B cell (primary cell): ENCODE results near the gene COL9A3. TPM values are rescaled to one million over a fixed set of nuclear protein-coding genes. Genes with fewer than 3 reads are reported as not detected.
A peak's percentile ranks its signal among the peaks of the same experiment; 100 is the strongest.

Experiments
- ATAC-seq: fragments of 200-7000 bp; cut with Tn5 transposase; one replicate; pipeline ENCODE4 v1.10.0; 2021; ENCODE audit warnings: low read depth, mild to moderate bottlenecking, moderate number of reproducible peaks, moderate library complexity
- CTCF ChIA-PET: fragments of 350-600 bp; sonication (Branson Sonifier 250); formaldehyde crosslinking; loops from one replicate; lab custom pipeline; 2021; ENCODE audit warnings: antibody characterized with exemption, inconsistent platforms; lab: Charles Lee
- POLR2A ChIA-PET: fragments of 350-600 bp; sonication (Branson Sonifier 250); formaldehyde crosslinking; loops from one replicate; lab custom pipeline; 2021; ENCODE audit warnings: antibody characterized with exemption; lab: Charles Lee
- DNase-seq: peaks from one replicate; pipeline ENCODE4 v3.0.0; 2013
- H2AFZ ChIP-seq: 2 replicates; pipeline ENCODE4 v1.6.1; 2012; ENCODE audit warnings: mild to moderate bottlenecking, low read depth, low read length; ENCODE audit not compliant: insufficient read depth, poor library complexity, severe bottlenecking
- H3K27ac ChIP-seq, 2 donors: 1 replicate in 1 of 2; 2 replicates in 1 of 2; pipeline ENCODE4 v1.5.1; 2012 to 2013; ENCODE audit warnings: low read length in 2 of 2, mild to moderate bottlenecking in 2 of 2, moderate library complexity in 1 of 2
- H3K27me3 ChIP-seq, 4 experiments: fragments of 200-600 bp in 1 of 4; sonication (generic) in 1 of 4; replicated peaks in 1 of 4; 1 replicate in 2 of 4; 2 replicates in 2 of 4; pipeline versions ENCODE4 v1.6.1 to v1.7.0; 2013 to 2016; ENCODE audit warnings: low read length in 3 of 4, mild to moderate bottlenecking in 2 of 4, mixed read lengths in 1 of 4, moderate library complexity in 1 of 4; ENCODE audit not compliant: insufficient read depth in 4 of 4, control insufficient read depth in 3 of 4; ENCODE audit errors: control extremely low read depth in 1 of 4
- H3K36me3 ChIP-seq, 2 experiments: replicated peaks in 1 of 2; 1 replicate in 1 of 2; 2 replicates in 1 of 2; pipeline versions ENCODE4 v1.6.1 to v1.7.1; 2013; ENCODE audit warnings: low read length in 1 of 2; ENCODE audit not compliant: insufficient read depth in 2 of 2, control insufficient read depth in 1 of 2; ENCODE audit errors: control extremely low read depth in 1 of 2, extremely low read depth in 1 of 2
- H3K4me1 ChIP-seq, 2 donors: fragments of 200-600 bp in 1 of 2; sonication (generic) in 1 of 2; 1 replicate in 1 of 2; 2 replicates in 1 of 2; pipeline versions ENCODE4 v1.5.1 to v1.6.1; 2013 to 2017; ENCODE audit warnings: low read length in 2 of 2; ENCODE audit not compliant: control insufficient read depth in 2 of 2, insufficient read depth in 2 of 2
- H3K4me2 ChIP-seq: replicated peaks from 2 replicates; pipeline ENCODE3; 2012; ENCODE audit warnings: mild to moderate bottlenecking, low read depth, low read length; ENCODE audit not compliant: poor library complexity, severe bottlenecking
- H3K4me3 ChIP-seq, 5 experiments: fragments of 200-600 bp in 1 of 5; sonication (generic) in 1 of 5; 1 replicate in 3 of 5; 2 replicates in 2 of 5; pipeline versions ENCODE4 v1.5.1 to v1.7.0; 2011 to 2016; ENCODE audit warnings: low read length in 4 of 5, mild to moderate bottlenecking in 4 of 5, low read depth in 2 of 5, control low read depth in 1 of 5, moderate library complexity in 1 of 5; ENCODE audit not compliant: insufficient read depth in 1 of 5; ENCODE audit errors: control extremely low read depth in 1 of 5, extremely low read depth in 1 of 5
- H3K79me2 ChIP-seq: fragments of 200-600 bp; sonication (generic); one replicate; pipeline ENCODE4 v1.6.0; 2016; ENCODE audit warnings: low read length; ENCODE audit not compliant: control insufficient read depth, insufficient read depth
- H3K9ac ChIP-seq: fragments of 200-600 bp; sonication (generic); 2 replicates; pipeline ENCODE4 v1.6.1; 2017; ENCODE audit warnings: mild to moderate bottlenecking, low read length, moderate library complexity
- H3K9me3 ChIP-seq, 3 donors: one replicate each; pipeline versions ENCODE4 v1.6.1 to v1.7.1; 2013; ENCODE audit warnings: low read length in 2 of 3; ENCODE audit not compliant: control insufficient read depth in 2 of 3, insufficient read depth in 1 of 3; ENCODE audit errors: control extremely low read depth in 1 of 3
- H4K20me1 ChIP-seq: 2 replicates; pipeline ENCODE4 v1.6.0; 2012; ENCODE audit warnings: mild to moderate bottlenecking, low read length; ENCODE audit not compliant: insufficient read depth, control insufficient read depth, poor library complexity, severe bottlenecking
- H3K27ac Mint-ChIP-seq: one replicate; pipeline ENCODE4 v1.8.0; 2021; ENCODE audit warnings: mixed read lengths
- H3K27me3 Mint-ChIP-seq: one replicate; pipeline ENCODE4 v1.8.0; 2021; ENCODE audit warnings: mixed read lengths
- H3K4me1 Mint-ChIP-seq: one replicate; pipeline ENCODE4 v1.8.0; 2021; ENCODE audit warnings: mixed read lengths
- H3K4me3 Mint-ChIP-seq: one replicate; pipeline ENCODE4 v1.8.0; 2021; ENCODE audit warnings: mixed read lengths
- H3K9me3 Mint-ChIP-seq: one replicate; pipeline ENCODE4 v1.8.0; 2022; ENCODE audit warnings: mixed read lengths; ENCODE audit not compliant: insufficient read depth
- CTCF ChIP-seq: fragments of 200-600 bp; IDR thresholded peaks from one replicate; pipeline ENCODE4 v1.8.0; 2022; ENCODE audit warnings: antibody characterized with exemption, mild to moderate bottlenecking
- EZH2 ChIP-seq: IDR thresholded peaks from 2 replicates; pipeline ENCODE4 v1.6.1; 2012; ENCODE audit warnings: borderline replicate concordance, low read depth, mild to moderate bottlenecking, moderate library complexity, low read length; ENCODE audit not compliant: insufficient read depth, poor library complexity, severe bottlenecking
- WGBS: methylation state at CpG from one replicate; pipeline ENCODE4 v1.1.5; 2013; ENCODE audit warnings: missing lambda C conversion rate; ENCODE audit not compliant: insufficient coverage; 5-methylcytosine and 5-hydroxymethylcytosine counted together
- intact Hi-C: fragments of 100-400 bp; cut with micrococcal nuclease; formaldehyde crosslinking; loops from one replicate; pipeline ENCODE4 v1.10.0; 2022
- polyA plus RNA-seq: library from polyadenylated mRNA; depleted of rRNA; stranded (reverse); fragments of >200 nt; gene quantifications from 2 replicates; pipeline ENCODE4 v1.2.3, GENCODE V29; 2012
- total RNA-seq, 2 donors: library from RNA; stranded (reverse); fragments of 120-200 nt in 1 of 2; gene quantifications; 1 replicate in 1 of 2; 2 replicates in 1 of 2; pipeline versions ENCODE4 v1.2.3 to v1.2.4, GENCODE V29; 2013 to 2022

The COL9A3 gene
- total and polyA plus RNA-seq, 2 donors (not counting 1 experiment from before 2014, with no cell fraction given): 10.7 to 96.3 TPM

- peaks cover 29% of the 10 kb centered on the region for H3K4me1 Mint-ChIP-seq
- H3K4me3 ChIP-seq: no peak overlapping the region
- H3K9me3 ChIP-seq: no peaks in the 10 kb centered on the region
- DNase-seq: no peak
- no peak overlapping the region for H3K27ac ChIP-seq
- no peak overlapping the region for H3K9ac ChIP-seq
- TF ChIP-seq EZH2 (no peak), CTCF (no peak)
- peak overlapping the region; percentile 82 for H3K4me3 Mint-ChIP-seq
- H3K4me2 ChIP-seq: peak overlapping the region; percentile 79
- no peaks in the 10 kb centered on the region for H3K9me3 Mint-ChIP-seq
- intact Hi-C loops: loop anchor here (10.0 kb wide), 1 partner anchor 157 kb away; the partner anchor contains the start of gene SLC17A9
- peaks cover 8% of the 10 kb centered on the region for H3K79me2 ChIP-seq
- ChIA-PET POLR2A (no interaction called here), CTCF (interaction anchor here (0.6 to 1.7 kb wide), 3 partner anchors 9 to 298 kb away, joined by 3 to 6 read pairs (median 4); no protein-coding TSS in a partner anchor)
- ATAC-seq: no peak
- no peak overlapping the region for H2AFZ ChIP-seq
- 97% methylated on average over 25 of the region's 26 CpGs for WGBS
- peak overlapping the region; percentile 80 for H3K27ac Mint-ChIP-seq
- H3K27me3 ChIP-seq: no peaks in the 10 kb centered on the region
- H3K4me1 ChIP-seq: peaks cover 14 to 33% of the 10 kb centered on the region in 2 donors
- peaks cover 9% of the 10 kb centered on the region for H4K20me1 ChIP-seq
- H3K36me3 ChIP-seq: peaks cover 2 to 25% of the 10 kb centered on the region in 2 experiments
- H3K27me3 Mint-ChIP-seq: no peaks in the 10 kb centered on the region
Measured at GRCh38 chr20:62797671-62798532, 18.9 kb upstream of the COL9A3 start.

DNA sequence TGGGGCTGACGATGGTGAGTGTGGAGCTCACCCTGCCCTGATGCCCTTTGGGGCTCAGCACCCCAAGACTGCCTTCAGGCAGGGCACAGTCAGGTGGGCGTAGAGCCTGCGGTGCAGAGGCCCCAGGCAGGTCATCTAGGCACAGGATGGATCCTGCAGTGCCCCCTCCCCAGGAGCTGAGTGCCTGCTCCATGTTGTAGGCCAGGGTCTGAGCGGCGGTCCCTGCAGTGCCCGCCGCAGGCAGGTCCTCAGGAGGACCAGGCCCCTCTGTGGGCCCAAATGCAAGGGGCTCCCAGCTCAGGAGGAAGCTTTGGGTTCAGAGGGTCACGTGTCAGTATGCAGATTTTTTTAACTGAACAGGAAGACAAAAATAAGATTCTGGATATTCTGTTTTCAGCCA is 17.8 kb upstream of the COL9A3 start:
- Histone ChIP-seq H3K4me1 (peaks cover 6 to 27% of the 10 kb centered on the region in 2 donors), H3K4me3 (no peak overlapping the region), H3K36me3 (peaks cover 2 to 25% of the 10 kb centered on the region in 2 experiments), H4K20me1 (peaks cover 9% of the 10 kb centered on the region), H3K4me2 (no peak overlapping the region), H3K79me2 (peaks cover 8% of the 10 kb centered on the region), H2AFZ (no peak overlapping the region), H3K27ac (no peak overlapping the region), H3K9ac (no peak overlapping the region), H3K9me3 (no peaks in the 10 kb centered on the region), H3K27me3 (no peaks in the 10 kb centered on the region)
- Mint-ChIP-seq H3K4me3 (no peak overlapping the region), H3K4me1 (peaks cover 24% of the 10 kb centered on the region), H3K9me3 (no peaks in the 10 kb centered on the region), H3K27ac (peak overlapping the region; percentile 38), H3K27me3 (no peaks in the 10 kb centered on the region)
- CTCF ChIA-PET: no interaction called here
- intact Hi-C loops: loop anchor here (10.0 kb wide), 1 partner anchor 156 kb away; the partner anchor contains the start of gene SLC17A9
- 93% methylated on average over 8 of the region's 8 CpGs for WGBS
- no peak for DNase-seq
- TF ChIP-seq CTCF: no peak
- POLR2A ChIA-PET: interaction anchor here (0.5 kb wide), 1 partner anchor 299 kb away, joined by 3 read pairs; no protein-coding TSS in a partner anchor
- no peak for ATAC-seq
